PFSK-1 (cell line): ENCODE measurements around the gene PIH1D1.

ENCODE experiments used
- POLR2AphosphoS5 ChIP-seq: IDR thresholded peaks from 2 replicates; pipeline ENCODE4 v1.6.1; 2012; ENCODE audit warnings: low read depth, mild to moderate bottlenecking, control low read depth, low read length, moderate library complexity
- SIN3A ChIP-seq: IDR thresholded peaks from 2 replicates; pipeline ENCODE4 v1.6.1; 2012; ENCODE audit warnings: mild to moderate bottlenecking, low read length, moderate library complexity, borderline replicate concordance; ENCODE audit not compliant: insufficient read depth
- TAF1 ChIP-seq: IDR thresholded peaks from 2 replicates; pipeline ENCODE4 v1.6.1; 2012; ENCODE audit warnings: low read length, control low read depth, borderline replicate concordance; ENCODE audit not compliant: insufficient read depth

DNA sequence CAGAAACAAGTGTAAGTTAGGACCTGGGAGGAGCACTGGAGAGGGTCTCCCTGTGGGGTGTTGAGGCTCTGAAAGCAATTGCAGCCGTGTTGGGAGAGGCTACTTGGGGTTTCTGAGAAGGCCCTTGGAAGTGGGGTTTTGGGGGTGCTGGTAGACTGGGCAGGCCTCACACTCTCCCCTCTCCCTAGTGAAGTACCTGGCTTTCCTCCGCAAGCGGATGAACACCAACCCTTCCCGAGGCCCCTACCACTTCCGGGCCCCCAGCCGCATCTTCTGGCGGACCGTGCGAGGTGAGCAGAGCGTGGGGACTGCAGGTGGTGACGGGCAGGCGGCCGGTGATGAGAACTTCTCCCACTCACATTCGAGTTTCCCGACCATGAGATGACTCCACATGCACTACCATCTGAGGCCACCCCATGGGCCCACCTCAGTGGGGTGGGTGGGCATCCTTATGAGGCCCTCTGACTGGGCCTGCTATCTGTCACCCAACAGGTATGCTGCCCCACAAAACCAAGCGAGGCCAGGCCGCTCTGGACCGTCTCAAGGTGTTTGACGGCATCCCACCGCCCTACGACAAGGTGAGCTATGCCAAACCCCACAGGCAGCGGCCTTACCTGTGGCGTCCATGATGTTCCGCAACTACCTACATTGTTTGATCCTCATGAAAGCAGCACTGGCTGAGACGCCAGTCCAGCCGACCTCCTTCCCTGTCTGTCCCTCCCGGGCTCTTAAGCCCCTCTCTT lies 38.8 kb upstream of the PIH1D1 start:
- no peak for TF ChIP-seq TAF1
- TF ChIP-seq SIN3A = no peak
- no peak; the same call in 1 of the 2 replicates for TF ChIP-seq POLR2AphosphoS5
